WI38 (cell line): ENCODE data around the gene CEP104.

ENCODE experiments used
- H3K4me3 ChIP-seq: 2 replicates; pipeline ENCODE4 v1.5.1; 2011; ENCODE audit warnings: low read depth, mild to moderate bottlenecking, control low read depth, low read length
- TF ChIP-seq, protein P1 (sequence below): IDR thresholded peaks from 2 replicates; pipeline ENCODE4 v1.5.1; 2012; ENCODE audit warnings: low read depth, mild to moderate bottlenecking, control low read depth, low read length

Gene CEP104

DNA sequence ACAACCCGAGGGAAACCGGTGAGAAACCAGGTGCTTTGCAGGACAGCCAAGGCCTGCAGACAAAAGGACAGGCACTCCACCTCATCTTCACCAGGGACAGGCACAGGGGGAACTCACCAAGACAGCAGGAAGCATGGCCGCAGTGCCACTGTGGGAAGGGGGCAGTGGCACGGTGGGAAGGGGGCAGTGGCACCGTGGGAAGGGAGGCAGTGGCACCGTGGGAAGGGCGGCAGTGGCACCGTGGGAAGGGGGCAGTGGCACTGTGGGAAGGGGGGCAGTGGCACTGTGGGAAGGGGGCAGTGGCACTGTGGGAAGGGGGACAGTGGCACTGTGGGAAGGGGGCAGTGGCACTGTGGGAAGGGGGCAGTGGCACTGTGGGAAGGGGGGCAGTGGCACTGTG lies 32.4 kb downstream of the CEP104 start:
- TF ChIP-seq, protein P1, sequence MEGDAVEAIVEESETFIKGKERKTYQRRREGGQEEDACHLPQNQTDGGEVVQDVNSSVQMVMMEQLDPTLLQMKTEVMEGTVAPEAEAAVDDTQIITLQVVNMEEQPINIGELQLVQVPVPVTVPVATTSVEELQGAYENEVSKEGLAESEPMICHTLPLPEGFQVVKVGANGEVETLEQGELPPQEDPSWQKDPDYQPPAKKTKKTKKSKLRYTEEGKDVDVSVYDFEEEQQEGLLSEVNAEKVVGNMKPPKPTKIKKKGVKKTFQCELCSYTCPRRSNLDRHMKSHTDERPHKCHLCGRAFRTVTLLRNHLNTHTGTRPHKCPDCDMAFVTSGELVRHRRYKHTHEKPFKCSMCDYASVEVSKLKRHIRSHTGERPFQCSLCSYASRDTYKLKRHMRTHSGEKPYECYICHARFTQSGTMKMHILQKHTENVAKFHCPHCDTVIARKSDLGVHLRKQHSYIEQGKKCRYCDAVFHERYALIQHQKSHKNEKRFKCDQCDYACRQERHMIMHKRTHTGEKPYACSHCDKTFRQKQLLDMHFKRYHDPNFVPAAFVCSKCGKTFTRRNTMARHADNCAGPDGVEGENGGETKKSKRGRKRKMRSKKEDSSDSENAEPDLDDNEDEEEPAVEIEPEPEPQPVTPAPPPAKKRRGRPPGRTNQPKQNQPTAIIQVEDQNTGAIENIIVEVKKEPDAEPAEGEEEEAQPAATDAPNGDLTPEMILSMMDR: no peak
- no peak overlapping the region for H3K4me3 ChIP-seq

DNA sequence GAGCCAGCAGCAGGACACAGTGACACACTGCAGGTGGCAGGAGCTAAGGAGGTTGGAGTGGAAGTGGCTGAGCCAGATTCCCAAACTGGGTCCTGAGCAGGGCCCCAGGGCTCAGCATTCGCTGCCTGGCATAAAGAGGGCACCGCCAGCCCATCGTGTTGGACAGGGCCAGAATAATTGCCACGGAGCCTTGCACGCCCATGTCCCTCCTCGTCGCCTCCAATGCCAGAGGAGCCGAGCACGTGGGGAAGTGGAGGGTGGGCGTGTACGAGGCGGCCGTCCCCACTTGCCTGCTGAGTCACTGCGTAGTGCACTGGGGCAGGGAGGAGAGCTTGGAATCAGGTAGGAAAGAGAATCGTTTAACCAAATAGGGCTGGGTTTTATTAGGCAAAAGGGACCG lies 34.6 kb downstream of the CEP104 start:
- no peak overlapping the region for H3K4me3 ChIP-seq
- TF ChIP-seq, protein P1: no peak

DNA sequence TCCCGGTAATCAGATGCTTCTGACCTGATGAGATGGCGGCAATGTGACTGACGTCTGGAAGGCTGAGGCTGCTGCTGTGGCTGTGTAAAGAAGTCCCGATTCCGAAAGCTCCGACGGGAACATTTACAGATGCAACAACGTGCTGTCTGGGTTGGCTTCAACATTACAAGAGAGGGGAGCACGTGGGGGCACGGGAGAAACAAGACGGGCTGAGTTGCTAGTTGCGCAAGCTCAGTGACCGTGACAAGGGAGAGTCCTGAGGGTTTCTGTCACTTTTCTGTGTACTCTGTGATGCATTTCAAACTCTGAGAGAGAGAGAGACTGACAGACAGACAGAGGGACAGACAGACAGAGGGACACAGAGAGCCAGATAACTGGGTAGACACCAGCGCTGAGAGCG lies 35.1 kb downstream of the CEP104 start:
- TF ChIP-seq, protein P1: no peak
- no peak overlapping the region for H3K4me3 ChIP-seq

DNA sequence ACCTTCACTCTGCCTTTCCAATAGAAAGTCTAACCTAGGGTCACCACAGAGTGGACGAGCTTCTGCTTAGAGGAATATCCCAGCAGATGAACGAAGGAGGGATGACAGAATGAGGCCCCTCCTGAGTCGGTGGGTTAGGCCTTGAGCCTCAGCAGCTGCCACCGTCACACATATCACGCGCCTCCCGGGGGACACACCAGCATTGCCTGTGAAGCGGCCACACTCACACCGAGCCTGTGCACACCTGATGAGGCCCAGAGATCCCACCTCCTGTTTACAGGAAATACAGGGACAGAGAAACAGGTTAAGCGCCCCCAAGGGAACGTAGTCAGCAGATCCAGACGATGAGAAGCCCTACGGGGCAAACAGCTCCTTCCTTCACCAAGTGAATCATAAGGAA lies 35.6 kb downstream of the CEP104 start:
- H3K4me3 ChIP-seq: no peak overlapping the region
- TF ChIP-seq, protein P1: no peak

DNA sequence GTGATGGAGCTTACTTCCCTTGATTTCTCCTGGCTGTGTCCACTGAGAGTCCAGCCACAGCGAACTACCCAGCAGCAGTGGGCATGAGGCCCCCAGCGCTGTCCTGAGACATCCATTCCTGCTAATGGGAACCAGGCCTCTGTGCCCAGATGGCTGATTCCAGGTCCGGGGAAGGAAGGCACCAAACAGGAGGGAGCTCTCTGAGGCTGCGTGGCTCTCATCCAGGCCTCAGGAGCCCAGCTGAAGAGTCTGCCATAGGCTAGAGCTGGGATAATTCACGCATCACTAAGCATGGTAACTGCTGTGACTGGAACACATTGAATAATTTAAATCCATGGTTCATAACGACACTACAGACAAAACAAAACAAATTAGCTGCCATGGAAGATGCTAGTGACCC lies 36.0 kb downstream of the CEP104 start:
- no peak overlapping the region for H3K4me3 ChIP-seq
- TF ChIP-seq, protein P1: no peak

DNA sequence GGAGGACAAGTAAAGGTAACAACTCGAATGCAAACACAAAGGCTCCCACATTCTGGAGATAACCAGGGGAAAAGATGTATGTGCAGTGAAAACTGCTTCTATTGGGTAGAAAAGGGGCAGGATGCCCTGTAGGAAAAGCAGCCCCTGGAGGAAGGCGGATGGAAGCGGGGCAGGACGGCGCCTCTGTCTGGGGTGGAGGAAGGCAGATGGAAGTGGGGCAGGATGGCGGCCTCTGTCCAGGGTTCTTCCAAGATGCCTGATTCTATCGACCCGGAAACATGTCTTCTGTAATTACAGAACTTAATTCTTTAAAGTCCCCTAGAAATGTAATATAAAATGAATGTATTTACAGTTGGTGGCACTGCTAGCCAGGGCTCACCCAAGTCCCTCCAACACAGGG lies 36.7 kb downstream of the CEP104 start:
- TF ChIP-seq, protein P1: no peak
- no peak overlapping the region for H3K4me3 ChIP-seq

DNA sequence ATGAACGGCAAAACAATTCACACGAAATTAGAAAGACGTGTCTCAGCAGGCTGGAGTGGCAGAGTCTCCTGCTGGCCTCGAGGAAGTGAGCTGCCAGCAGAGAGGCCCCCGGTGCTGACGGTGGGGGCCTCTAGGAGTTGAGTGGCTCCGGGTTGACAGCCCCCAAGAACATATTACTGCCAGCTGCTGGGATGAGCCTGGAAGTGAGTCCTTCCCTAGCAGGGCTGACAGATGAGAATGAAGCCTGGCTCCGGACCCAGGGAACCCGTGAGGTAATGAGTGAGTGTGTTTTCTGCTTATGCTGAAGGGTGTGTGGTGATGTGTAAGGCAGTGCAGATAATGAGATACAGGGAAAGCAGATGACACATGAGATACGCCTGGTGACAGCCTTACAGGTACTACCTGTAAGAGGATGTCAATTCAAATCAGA lies 37.2 kb downstream of the CEP104 start:
- TF ChIP-seq, protein P1: no peak
- H3K4me3 ChIP-seq: no peak overlapping the region
